Naive B cell (primary cell): ENCODE data around the gene RBM39. TPM values are rescaled to one million over a fixed set of nuclear protein-coding genes. Genes with fewer than 3 reads are reported as not detected.
A peak's percentile ranks its signal among the peaks of the same experiment; 100 is the strongest.
"Not testable (repeated sequence)": the region's sequence is repeated elsewhere in the genome, so short reads cannot be mapped to it uniquely, and the experiment has no call there.

Experiments
- ATAC-seq, 2 donors: fragments of 150-1000 bp; cut with Tn5 transposase; 2 replicates each; pipeline ENCODE4 v1.10.0; 2021; ENCODE audit warnings: low read depth in 2 of 2, mild to moderate bottlenecking in 2 of 2, moderate library complexity in 2 of 2
- DNase-seq: peaks from one replicate; pipeline ENCODE4 v3.0.0; 2022
- H3K27ac Mint-ChIP-seq, 6 donors: one replicate each; pipeline ENCODE4 v1.8.0; 2020 to 2022; ENCODE audit warnings: mild to moderate bottlenecking in 6 of 6, mixed read lengths in 6 of 6, moderate library complexity in 5 of 6, inconsistent platforms in 2 of 6
- H3K27me3 Mint-ChIP-seq, 3 donors: one replicate each; pipeline ENCODE4 v1.8.0; 2021 to 2022; ENCODE audit warnings: mixed read lengths in 3 of 3, mild to moderate bottlenecking in 1 of 3
- H3K36me3 Mint-ChIP-seq, 2 donors: one replicate each; pipeline ENCODE4 v1.8.0; 2020 to 2022; ENCODE audit warnings: mixed read lengths in 2 of 2, inconsistent platforms in 1 of 2, mild to moderate bottlenecking in 1 of 2
- H3K4me1 Mint-ChIP-seq, 3 donors: one replicate each; pipeline ENCODE4 v1.8.0; 2020 to 2022; ENCODE audit warnings: mixed read lengths in 3 of 3, inconsistent platforms in 1 of 3, mild to moderate bottlenecking in 1 of 3, moderate library complexity in 1 of 3
- H3K4me3 Mint-ChIP-seq, 8 donors: one replicate each; pipeline ENCODE4 v1.8.0; 2020 to 2022; ENCODE audit warnings: mild to moderate bottlenecking in 8 of 8, mixed read lengths in 8 of 8, moderate library complexity in 8 of 8, inconsistent platforms in 2 of 8
- H3K9me3 Mint-ChIP-seq, 7 donors: one replicate each; pipeline ENCODE4 v1.8.0; 2020 to 2022; ENCODE audit warnings: mixed read lengths in 7 of 7, mild to moderate bottlenecking in 5 of 7, inconsistent platforms in 2 of 7, moderate library complexity in 1 of 7
- polyA plus RNA-seq, 6 donors: library from polyadenylated mRNA; unstranded; fragments of 300-500 nt; fragmentation: Illumina TruSeq; gene quantifications; one replicate each; pipeline ENCODE4 v1.2.3, GENCODE V29; 2021; ENCODE audit warnings: low read depth in 6 of 6

RBM39 gene
- polyA plus RNA-seq, 6 donors from 2014 or later = 85.4 to 213 (median 173) TPM

- not testable (repeated sequence) for DNase-seq, H3K4me3 Mint-ChIP-seq, H3K27ac Mint-ChIP-seq, H3K9me3 Mint-ChIP-seq, ATAC-seq, H3K27me3 Mint-ChIP-seq
- Mint-ChIP-seq H3K36me3 (peaks cover 11 to 32% of the 10 kb centered on the region in 2 donors), H3K4me1 (peaks cover 12 to 19% (median 16%) of the 10 kb centered on the region in 3 donors)
Measured at GRCh38 chr20:35706591-35707529, 35.2 kb downstream of the RBM39 start.

GRCh38 chr20:35705894-35706293 is 36.2 kb downstream of the RBM39 start:
- peaks cover 5 to 13% (median 10%) of the 10 kb centered on the region in 3 donors for H3K4me1 Mint-ChIP-seq
- not testable (repeated sequence) for H3K9me3 Mint-ChIP-seq, ATAC-seq, DNase-seq, H3K27me3 Mint-ChIP-seq, H3K4me3 Mint-ChIP-seq
- H3K36me3 Mint-ChIP-seq = peaks cover 11 to 25% of the 10 kb centered on the region in 2 donors
- peak overlapping the region in 2 of 6 donors; percentile 15 to 83 for H3K27ac Mint-ChIP-seq

GRCh38 chr20:35704514-35705261 is 37.4 kb downstream of the RBM39 start:
- Mint-ChIP-seq H3K27ac (peak overlapping the region in 1 of 6 donors; percentile 80), H3K9me3 (no peaks in the 10 kb centered on the region), H3K4me3 (peak overlapping the region in 1 of 8 donors; percentile 18), H3K27me3 (no peaks in the 10 kb centered on the region), H3K4me1 (peaks cover 4 to 14% (median 10%) of the 10 kb centered on the region in 3 donors), H3K36me3 (peaks cover 11 to 25% of the 10 kb centered on the region in 2 donors)
- DNase-seq = no peak
- no peak for ATAC-seq

GRCh38 chr20:35702824-35703695 is 39.0 kb downstream of the RBM39 start:
- H3K4me3 Mint-ChIP-seq = peak overlapping the region in 3 of 8 donors; percentile 9 to 90 (median 51)
- no peaks in the 10 kb centered on the region for H3K27me3 Mint-ChIP-seq
- H3K36me3 Mint-ChIP-seq = peaks cover 16 to 19% of the 10 kb centered on the region in 2 donors
- no peak for ATAC-seq
- DNase-seq = no peak
- H3K9me3 Mint-ChIP-seq = no peaks in the 10 kb centered on the region
- peaks cover 9 to 21% (median 14%) of the 10 kb centered on the region in 3 donors for H3K4me1 Mint-ChIP-seq
- peak overlapping the region in 3 of 6 donors; percentile 78 to 85 (median 80) for H3K27ac Mint-ChIP-seq

GRCh38 chr20:35702051-35702823 is 39.8 kb downstream of the RBM39 start:
- H3K36me3 Mint-ChIP-seq = peaks cover 16 to 19% of the 10 kb centered on the region in 2 donors
- DNase-seq = no peak
- peaks cover 17 to 29% (median 22%) of the 10 kb centered on the region in 3 donors for H3K4me1 Mint-ChIP-seq
- H3K27ac Mint-ChIP-seq = peak overlapping the region in 4 of 6 donors; percentile 49 to 89 (median 80)
- peak overlapping the region in 3 of 8 donors; percentile 51 to 90 (median 60) for H3K4me3 Mint-ChIP-seq
- H3K9me3 Mint-ChIP-seq = no peaks in the 10 kb centered on the region
- no peaks in the 10 kb centered on the region for H3K27me3 Mint-ChIP-seq
- no peak for ATAC-seq

GRCh38 chr20:35700625-35701148 is 41.4 kb downstream of the RBM39 start:
- peak overlapping the region in 4 of 6 donors; percentile 12 to 95 (median 76) for H3K27ac Mint-ChIP-seq
- peaks cover 19 to 20% of the 10 kb centered on the region in 2 donors for H3K36me3 Mint-ChIP-seq
- no peaks in the 10 kb centered on the region for H3K9me3 Mint-ChIP-seq
- H3K4me1 Mint-ChIP-seq = peaks cover 18 to 34% (median 22%) of the 10 kb centered on the region in 3 donors
- DNase-seq = no peak
- H3K4me3 Mint-ChIP-seq = peak overlapping the region; percentile 6 to 95 (median 89)
- H3K27me3 Mint-ChIP-seq = no peaks in the 10 kb centered on the region
- ATAC-seq = no peak

- Mint-ChIP-seq H3K27ac (peak overlapping the region; percentile 90 to 97 (median 94)), H3K9me3 (no peaks in the 10 kb centered on the region), H3K36me3 (peaks cover 19 to 24% of the 10 kb centered on the region in 2 donors), H3K4me1 (peaks cover 18 to 34% (median 22%) of the 10 kb centered on the region in 3 donors), H3K27me3 (no peaks in the 10 kb centered on the region), H3K4me3 (peak overlapping the region; percentile 88 to 99 (median 94))
- ATAC-seq (no peak), DNase-seq (no peak)
Measured at GRCh38 chr20:35699957-35700624, 42.0 kb downstream of the RBM39 start.

- Mint-ChIP-seq H3K9me3 (no peaks in the 10 kb centered on the region), H3K4me1 (peaks cover 18 to 34% (median 22%) of the 10 kb centered on the region in 3 donors), H3K27me3 (no peaks in the 10 kb centered on the region), H3K27ac (peak within 1 kb of the TSS; percentile 90 to 97 (median 94)), H3K36me3 (peaks cover 18 to 20% of the 10 kb centered on the region in 2 donors), H3K4me3 (peak within 1 kb of the TSS; percentile 88 to 99 (median 94))
- peak; percentile 92 to 93 for ATAC-seq
- DNase-seq = peak; percentile 79
Measured at GRCh38 chr20:35699127-35699956, 42.7 kb downstream of the RBM39 start, which contains the start of the genes NFS1 and ROMO1. NFS1 (minus strand) TSS chr20:35699352; CDS start chr20:35699288, 64 bp downstream. ROMO1 (plus strand) TSS chr20:35699405; CDS start chr20:35699633, 228 bp downstream.

- peak overlapping the region; percentile 88 to 99 (median 94) for H3K4me3 Mint-ChIP-seq
- DNase-seq = no peak
Measured at GRCh38 chr20:35698298-35699126, 43.5 kb downstream of the RBM39 start.

More at GRCh38 chr20:35698298-35699126, 43.5 kb downstream of the RBM39 start:
- ATAC-seq = peak; percentile 17 to 21
- H3K9me3 Mint-ChIP-seq = no peaks in the 10 kb centered on the region
- peak overlapping the region; percentile 66 to 90 (median 86) for H3K27ac Mint-ChIP-seq
- peaks cover 10 to 12% of the 10 kb centered on the region in 2 donors for H3K36me3 Mint-ChIP-seq
- no peaks in the 10 kb centered on the region for H3K27me3 Mint-ChIP-seq
- H3K4me1 Mint-ChIP-seq = peaks cover 18 to 34% (median 19%) of the 10 kb centered on the region in 3 donors
